PC-3 (cell line): Measurements from ENCODE around the gene ENO4.

Source experiments
- EZH2 ChIP-seq: fragments of 300-600 bp; sonication (generic); IDR thresholded peaks from one replicate; pipeline ENCODE4 v1.6.1; 2017; ENCODE audit warnings: antibody characterized with exemption, mild to moderate bottlenecking, low read length; ENCODE audit not compliant: unreplicated experiment
- EZH2phosphoT487 ChIP-seq: fragments of 300-600 bp; sonication (generic); IDR thresholded peaks from 2 replicates; pipeline ENCODE4 v1.6.1; 2018; ENCODE audit warnings: mild to moderate bottlenecking, antibody characterized with exemption, low read length, borderline replicate concordance
- TF ChIP-seq, protein P1 (sequence below): fragments of 300-600 bp; sonication (generic); conservative IDR thresholded peaks from 2 replicates; pipeline ENCODE4 v1.5.1; 2017; ENCODE audit warnings: antibody characterized with exemption, low read depth, mild to moderate bottlenecking, low read length

DNA sequence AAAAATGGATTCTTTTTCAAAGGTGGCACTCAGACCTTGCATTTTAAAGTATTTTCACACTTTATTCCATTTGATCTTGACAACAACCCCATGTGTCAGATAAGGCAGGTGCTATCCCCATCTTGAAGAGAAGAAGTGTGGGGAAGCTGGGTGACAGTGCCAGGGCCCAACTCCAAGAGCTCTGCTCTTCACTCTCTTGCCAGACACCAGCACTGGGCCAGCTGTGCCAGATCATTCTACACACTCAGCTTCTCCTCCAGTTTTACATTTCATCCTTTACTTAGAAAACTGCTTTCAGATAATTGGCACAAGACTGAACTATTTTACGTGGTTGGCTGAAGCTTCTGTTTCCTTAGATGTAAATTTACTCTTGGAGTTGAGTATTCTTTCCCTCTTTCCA is 64.4 kb downstream of the ENO4 start:
- TF ChIP-seq, protein P1, sequence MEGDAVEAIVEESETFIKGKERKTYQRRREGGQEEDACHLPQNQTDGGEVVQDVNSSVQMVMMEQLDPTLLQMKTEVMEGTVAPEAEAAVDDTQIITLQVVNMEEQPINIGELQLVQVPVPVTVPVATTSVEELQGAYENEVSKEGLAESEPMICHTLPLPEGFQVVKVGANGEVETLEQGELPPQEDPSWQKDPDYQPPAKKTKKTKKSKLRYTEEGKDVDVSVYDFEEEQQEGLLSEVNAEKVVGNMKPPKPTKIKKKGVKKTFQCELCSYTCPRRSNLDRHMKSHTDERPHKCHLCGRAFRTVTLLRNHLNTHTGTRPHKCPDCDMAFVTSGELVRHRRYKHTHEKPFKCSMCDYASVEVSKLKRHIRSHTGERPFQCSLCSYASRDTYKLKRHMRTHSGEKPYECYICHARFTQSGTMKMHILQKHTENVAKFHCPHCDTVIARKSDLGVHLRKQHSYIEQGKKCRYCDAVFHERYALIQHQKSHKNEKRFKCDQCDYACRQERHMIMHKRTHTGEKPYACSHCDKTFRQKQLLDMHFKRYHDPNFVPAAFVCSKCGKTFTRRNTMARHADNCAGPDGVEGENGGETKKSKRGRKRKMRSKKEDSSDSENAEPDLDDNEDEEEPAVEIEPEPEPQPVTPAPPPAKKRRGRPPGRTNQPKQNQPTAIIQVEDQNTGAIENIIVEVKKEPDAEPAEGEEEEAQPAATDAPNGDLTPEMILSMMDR = no peak
- TF ChIP-seq EZH2 (no peak), EZH2phosphoT487 (no peak)
